A549 (cell line): ENCODE measurements around the gene PPP1R1A. TPM values are rescaled to one million over a fixed set of nuclear protein-coding genes. Genes with fewer than 3 reads are reported as not detected.

Source experiments
- ATAC-seq, 2 experiments: fragments of 200-7000 bp in 1 of 2; fragments of >200 bp in 1 of 2; cut with Nextera tagmentation in 1 of 2; cut with Tn5 transposase in 1 of 2; 3 replicates each; pipeline versions ENCODE4 v1.8.0 to v1.9.1; 2018 to 2020; ENCODE audit warnings: mild to moderate bottlenecking in 1 of 2, moderate library complexity in 1 of 2
- CTCF ChIA-PET: fragments of 300-600 bp; sonication (Branson Sonifier 250); formaldehyde crosslinking; extraction: SDS; loops from one replicate; lab custom pipeline; 2021; ENCODE audit warnings: antibody characterized with exemption, inconsistent platforms; lab: Yijun Ruan, JAX
- POLR2A ChIA-PET: fragments of 350-600 bp; formaldehyde crosslinking; extraction: SDS; loops from one replicate; lab custom pipeline; 2021; ENCODE audit warnings: antibody characterized with exemption, inconsistent platforms; lab: Yijun Ruan, JAX
- DNase-seq, 2 experiments: peaks; one replicate each; pipeline versions ENCODE4 v3.0.0 to v3.0.0-alpha.2; 2011 to 2016; ENCODE audit warnings: low read depth in 1 of 2, low spot score in 1 of 2
- FAIRE-seq: peaks from 2 replicates; lab custom pipeline; 2011; peaks lifted over from hg19 to GRCh38; lab: Jason Lieb, UNC
- H3K27ac ChIP-seq, 2 experiments: fragments of >200 bp; sonication (Bioruptor Twin); formaldehyde crosslinking; 3 replicates each; pipeline ENCODE4 v1.5.1; 2016 to 2017
- H3K4me1 ChIP-seq: fragments of >200 bp; sonication (Bioruptor Twin); formaldehyde crosslinking; 3 replicates; pipeline ENCODE4 v1.6.1; 2016
- H3K4me2 ChIP-seq: fragments of >200 bp; sonication (Bioruptor Twin); formaldehyde crosslinking; 3 replicates; pipeline ENCODE4 v1.6.1; 2016
- H3K4me3 ChIP-seq: fragments of >200 bp; sonication (Bioruptor Twin); formaldehyde crosslinking; 3 replicates; pipeline ENCODE4 v1.5.1; 2016
- H3K9me3 ChIP-seq: fragments of >200 bp; sonication (Bioruptor Twin); formaldehyde crosslinking; 3 replicates; pipeline ENCODE4 v1.6.1; 2016
- BHLHE40 ChIP-seq: IDR thresholded peaks from 2 replicates; pipeline ENCODE4 v1.6.1; 2012; ENCODE audit warnings: low read depth, low read length, inconsistent platforms
- CBX8 ChIP-seq: fragments of 200-600 bp; sonication (generic); IDR thresholded peaks from 2 replicates; pipeline ENCODE4 v1.6.1; 2016
- CHD2 ChIP-seq: fragments of 150-350 bp; IDR thresholded peaks from 2 replicates; pipeline ENCODE4 v1.6.1; 2014; ENCODE audit warnings: low read length; ENCODE audit not compliant: partially characterized antibody
- CHD4 ChIP-seq: fragments of 200-600 bp; sonication (generic); IDR thresholded peaks from 2 replicates; pipeline ENCODE4 v1.6.1; 2016; ENCODE audit warnings: antibody characterized with exemption, mild to moderate bottlenecking, borderline replicate concordance
- EHMT2 ChIP-seq: fragments of 200-600 bp; sonication (generic); IDR thresholded peaks from 2 replicates; pipeline ENCODE4 v1.6.1; 2016; ENCODE audit warnings: antibody characterized with exemption, low read depth, mild to moderate bottlenecking, moderate library complexity
- FOSB ChIP-seq: fragments of 250-450 bp; sonication (Bioruptor Pico); IDR thresholded peaks from 2 replicates; pipeline ENCODE4 v1.5.0; 2020; ENCODE audit warnings: mild to moderate bottlenecking, moderate library complexity
- HEYL ChIP-seq: fragments of 250-450 bp; sonication (Bioruptor Pico); IDR thresholded peaks from 2 replicates; pipeline ENCODE4 v1.8.0; 2021; ENCODE audit warnings: mild to moderate bottlenecking, moderate library complexity
- HOXA7 ChIP-seq: fragments of 250-450 bp; sonication (Bioruptor Pico); IDR thresholded peaks from 2 replicates; pipeline ENCODE4 v1.5.0; 2020; ENCODE audit warnings: mild to moderate bottlenecking, moderate library complexity
- JUN ChIP-seq, 2 experiments: fragments of >200 bp; sonication (Bioruptor Twin); formaldehyde crosslinking; IDR thresholded peaks; 2 replicates in 1 of 2; 3 replicates in 1 of 2; pipeline ENCODE4 v1.6.1; 2016 to 2017
- KDM1A ChIP-seq: fragments of 200-600 bp; sonication (generic); IDR thresholded peaks from 2 replicates; pipeline ENCODE4 v1.6.1; 2016; ENCODE audit warnings: low read depth, mild to moderate bottlenecking
- KDM5A ChIP-seq: fragments of 200-600 bp; sonication (generic); IDR thresholded peaks from 2 replicates; pipeline ENCODE4 v1.6.1; 2016; ENCODE audit warnings: antibody characterized with exemption, mild to moderate bottlenecking
- MAFK ChIP-seq: fragments of 450-650 bp; IDR thresholded peaks from 2 replicates; pipeline ENCODE4 v1.6.1; 2014; ENCODE audit not compliant: partially characterized antibody
- NPAS2 ChIP-seq: fragments of 250-450 bp; sonication (Bioruptor Pico); IDR thresholded peaks from 2 replicates; pipeline ENCODE4 v1.8.0; 2022; ENCODE audit warnings: mild to moderate bottlenecking, moderate library complexity, borderline replicate concordance
- NR3C1 ChIP-seq: fragments of >200 bp; sonication (Bioruptor Twin); formaldehyde crosslinking; IDR thresholded peaks from 3 replicates; pipeline ENCODE4 v1.6.1; 2017
- POLR2A ChIP-seq: IDR thresholded peaks from 2 replicates; pipeline ENCODE4 v1.6.1; 2012; ENCODE audit warnings: mild to moderate bottlenecking, low read length
- SREBF2 ChIP-seq: fragments of 450-650 bp; IDR thresholded peaks from 2 replicates; pipeline ENCODE4 v1.6.1; 2014; ENCODE audit warnings: mild to moderate bottlenecking, moderate library complexity
- TFCP2L1 ChIP-seq: fragments of 250-450 bp; sonication (Bioruptor Pico); IDR thresholded peaks from 2 replicates; pipeline ENCODE4 v1.5.0; 2021; ENCODE audit warnings: mild to moderate bottlenecking
- ZFP36 ChIP-seq: fragments of 450-650 bp; IDR thresholded peaks from 2 replicates; pipeline ENCODE4 v1.6.1; 2014; ENCODE audit warnings: borderline replicate concordance; ENCODE audit not compliant: partially characterized antibody
- WGBS: methylation state at CpG from one replicate; pipeline ENCODE4 v1.1.6; 2017; ENCODE audit errors: missing lambda C conversion rate; 5-methylcytosine and 5-hydroxymethylcytosine counted together
- polyA plus RNA-seq, 4 experiments: library from polyadenylated mRNA; depleted of rRNA in 3 of 4; stranded (reverse); fragments of >200 nt; fragmentation: RNase III in 1 of 4; extraction: RNeasy Plus Mini Kit Qiagen cat#74134 plus additional on column Dnase treatment in 1 of 4; gene quantifications; 2 replicates in 3 of 4; 3 replicates in 1 of 4; pipeline ENCODE4 v1.2.3, GENCODE V29; 2011 to 2017
- TF ChIP-seq, protein P1 (sequence below): fragments of >200 bp; sonication (Bioruptor Twin); formaldehyde crosslinking; IDR thresholded peaks from 2 replicates; pipeline ENCODE4 v1.6.1; 2016
- TF ChIP-seq, protein P2 (sequence below): fragments of 250-450 bp; sonication (Bioruptor Pico); IDR thresholded peaks from 2 replicates; pipeline ENCODE4 v1.5.0; 2021; ENCODE audit warnings: mild to moderate bottlenecking, moderate library complexity, borderline replicate concordance
- TF ChIP-seq, protein P3 (sequence below): fragments of >200 bp; sonication (Bioruptor Twin); formaldehyde crosslinking; IDR thresholded peaks from 3 replicates; pipeline ENCODE4 v1.6.1; 2016
- TF ChIP-seq, protein P4 (sequence below): fragments of 150-350 bp; IDR thresholded peaks from 2 replicates; pipeline ENCODE4 v1.6.1; 2014; ENCODE audit warnings: low read depth, mild to moderate bottlenecking, low read length
- TF ChIP-seq, protein P5 (sequence below): fragments of >200 bp; sonication (Bioruptor Twin); formaldehyde crosslinking; IDR thresholded peaks from 3 replicates; pipeline ENCODE4 v1.5.1; 2016
- TF ChIP-seq, protein P6 (sequence below): fragments of 450-650 bp; IDR thresholded peaks from 2 replicates; pipeline ENCODE4 v1.6.1; 2014; ENCODE audit warnings: antibody characterized with exemption

Gene PPP1R1A
- polyA plus RNA-seq, 2 of the 4 experiments (the other 2 are of a cell fraction), result 0.09 TPM; not detected in 1

DNA sequence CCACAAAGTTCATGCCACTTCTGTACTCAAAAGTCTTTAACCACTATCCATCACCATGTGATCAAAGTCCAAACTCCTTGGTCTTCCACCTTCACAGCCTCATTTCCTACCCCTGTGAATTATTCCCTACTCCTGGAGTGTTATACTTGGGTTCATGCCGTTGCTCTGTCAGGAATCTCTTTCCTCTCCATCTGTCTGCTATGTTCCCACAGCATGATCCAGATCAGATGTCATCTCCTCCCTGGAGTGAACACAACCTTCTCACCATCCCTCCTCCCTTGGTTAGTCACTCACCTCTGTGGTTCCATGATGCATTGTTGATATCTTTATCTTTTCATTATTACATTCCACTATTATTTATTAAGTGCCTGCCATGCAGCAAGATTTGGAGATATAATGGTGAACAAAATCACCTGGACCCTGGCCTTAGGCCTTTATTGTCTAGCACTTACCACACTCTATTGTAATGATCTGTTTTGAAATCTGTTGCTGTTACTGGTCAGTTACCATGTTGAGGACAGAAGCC lies 23.8 kb upstream of the PPP1R1A start:
- no peaks in the 10 kb centered on the region for H3K4me1 ChIP-seq
- no peak for DNase-seq
- FAIRE-seq, result no peak
- H3K4me2 ChIP-seq, result no peak overlapping the region
- TF ChIP-seq CHD2 (no peak), POLR2A (no peak), HEYL (no peak), ZFP36 (no peak), HOXA7 (CRISPR knock-in tag) (no peak), CHD4 (no peak), MAFK (no peak), FOSB (CRISPR knock-in tag) (no peak), TFCP2L1 (no peak), BHLHE40 (no peak), CBX8 (no peak), JUN (IDR thresholded peaks at IDR 0.05) (no peak), NR3C1 (no peak), NPAS2 (no peak)
- TF ChIP-seq, protein P1, sequence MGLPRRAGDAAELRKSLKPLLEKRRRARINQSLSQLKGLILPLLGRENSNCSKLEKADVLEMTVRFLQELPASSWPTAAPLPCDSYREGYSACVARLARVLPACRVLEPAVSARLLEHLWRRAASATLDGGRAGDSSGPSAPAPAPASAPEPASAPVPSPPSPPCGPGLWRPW, result no peak
- TF ChIP-seq, protein P2, sequence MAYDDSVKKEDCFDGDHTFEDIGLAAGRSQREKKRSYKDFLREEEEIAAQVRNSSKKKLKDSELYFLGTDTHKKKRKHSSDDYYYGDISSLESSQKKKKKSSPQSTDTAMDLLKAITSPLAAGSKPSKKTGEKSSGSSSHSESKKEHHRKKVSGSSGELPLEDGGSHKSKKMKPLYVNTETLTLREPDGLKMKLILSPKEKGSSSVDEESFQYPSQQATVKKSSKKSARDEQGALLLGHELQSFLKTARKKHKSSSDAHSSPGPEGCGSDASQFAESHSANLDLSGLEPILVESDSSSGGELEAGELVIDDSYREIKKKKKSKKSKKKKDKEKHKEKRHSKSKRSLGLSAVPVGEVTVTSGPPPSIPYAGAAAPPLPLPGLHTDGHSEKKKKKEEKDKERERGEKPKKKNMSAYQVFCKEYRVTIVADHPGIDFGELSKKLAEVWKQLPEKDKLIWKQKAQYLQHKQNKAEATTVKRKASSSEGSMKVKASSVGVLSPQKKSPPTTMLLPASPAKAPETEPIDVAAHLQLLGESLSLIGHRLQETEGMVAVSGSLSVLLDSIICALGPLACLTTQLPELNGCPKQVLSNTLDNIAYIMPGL, result no peak
- TF ChIP-seq, protein P3, sequence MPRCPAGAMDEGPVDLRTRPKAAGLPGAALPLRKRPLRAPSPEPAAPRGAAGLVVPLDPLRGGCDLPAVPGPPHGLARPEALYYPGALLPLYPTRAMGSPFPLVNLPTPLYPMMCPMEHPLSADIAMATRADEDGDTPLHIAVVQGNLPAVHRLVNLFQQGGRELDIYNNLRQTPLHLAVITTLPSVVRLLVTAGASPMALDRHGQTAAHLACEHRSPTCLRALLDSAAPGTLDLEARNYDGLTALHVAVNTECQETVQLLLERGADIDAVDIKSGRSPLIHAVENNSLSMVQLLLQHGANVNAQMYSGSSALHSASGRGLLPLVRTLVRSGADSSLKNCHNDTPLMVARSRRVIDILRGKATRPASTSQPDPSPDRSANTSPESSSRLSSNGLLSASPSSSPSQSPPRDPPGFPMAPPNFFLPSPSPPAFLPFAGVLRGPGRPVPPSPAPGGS, result no peak
- TF ChIP-seq, protein P4, sequence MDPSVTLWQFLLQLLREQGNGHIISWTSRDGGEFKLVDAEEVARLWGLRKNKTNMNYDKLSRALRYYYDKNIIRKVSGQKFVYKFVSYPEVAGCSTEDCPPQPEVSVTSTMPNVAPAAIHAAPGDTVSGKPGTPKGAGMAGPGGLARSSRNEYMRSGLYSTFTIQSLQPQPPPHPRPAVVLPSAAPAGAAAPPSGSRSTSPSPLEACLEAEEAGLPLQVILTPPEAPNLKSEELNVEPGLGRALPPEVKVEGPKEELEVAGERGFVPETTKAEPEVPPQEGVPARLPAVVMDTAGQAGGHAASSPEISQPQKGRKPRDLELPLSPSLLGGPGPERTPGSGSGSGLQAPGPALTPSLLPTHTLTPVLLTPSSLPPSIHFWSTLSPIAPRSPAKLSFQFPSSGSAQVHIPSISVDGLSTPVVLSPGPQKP, result no peak
- TF ChIP-seq, protein P5, sequence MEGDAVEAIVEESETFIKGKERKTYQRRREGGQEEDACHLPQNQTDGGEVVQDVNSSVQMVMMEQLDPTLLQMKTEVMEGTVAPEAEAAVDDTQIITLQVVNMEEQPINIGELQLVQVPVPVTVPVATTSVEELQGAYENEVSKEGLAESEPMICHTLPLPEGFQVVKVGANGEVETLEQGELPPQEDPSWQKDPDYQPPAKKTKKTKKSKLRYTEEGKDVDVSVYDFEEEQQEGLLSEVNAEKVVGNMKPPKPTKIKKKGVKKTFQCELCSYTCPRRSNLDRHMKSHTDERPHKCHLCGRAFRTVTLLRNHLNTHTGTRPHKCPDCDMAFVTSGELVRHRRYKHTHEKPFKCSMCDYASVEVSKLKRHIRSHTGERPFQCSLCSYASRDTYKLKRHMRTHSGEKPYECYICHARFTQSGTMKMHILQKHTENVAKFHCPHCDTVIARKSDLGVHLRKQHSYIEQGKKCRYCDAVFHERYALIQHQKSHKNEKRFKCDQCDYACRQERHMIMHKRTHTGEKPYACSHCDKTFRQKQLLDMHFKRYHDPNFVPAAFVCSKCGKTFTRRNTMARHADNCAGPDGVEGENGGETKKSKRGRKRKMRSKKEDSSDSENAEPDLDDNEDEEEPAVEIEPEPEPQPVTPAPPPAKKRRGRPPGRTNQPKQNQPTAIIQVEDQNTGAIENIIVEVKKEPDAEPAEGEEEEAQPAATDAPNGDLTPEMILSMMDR, result no peak
- H3K4me3 ChIP-seq, result no peak overlapping the region
- ChIA-PET POLR2A (no interaction called here), CTCF (interaction anchor here (1.9 kb wide), 1 partner anchor 16 kb away, joined by 5 read pairs; no protein-coding TSS in a partner anchor)
- ATAC-seq, result no peak
- WGBS, result 0% methylated on average over 1 of the region's 1 CpG
- no peaks in the 10 kb centered on the region for H3K9me3 ChIP-seq
- no peak overlapping the region for H3K27ac ChIP-seq

DNA sequence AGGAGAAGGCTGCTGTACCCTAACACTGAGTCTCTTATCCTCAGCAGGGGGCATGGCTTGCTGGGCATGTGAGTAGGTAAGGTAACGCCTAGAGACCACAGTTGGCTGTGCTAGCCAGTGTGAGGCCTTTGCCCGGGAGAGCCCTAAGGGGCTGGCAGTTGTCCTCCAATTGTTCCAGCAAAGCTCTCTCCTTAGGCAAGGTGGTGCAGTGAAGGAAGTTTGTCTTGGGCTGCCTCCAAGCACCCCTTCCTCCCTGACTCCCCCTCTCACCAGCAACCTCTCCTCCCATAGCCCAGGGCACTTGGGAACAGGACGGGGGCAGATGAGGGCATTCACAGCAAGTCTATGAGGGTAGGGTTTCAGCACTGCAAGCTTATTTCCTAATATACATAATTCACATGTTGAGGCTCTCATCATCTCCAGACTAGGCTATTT lies 23.3 kb upstream of the PPP1R1A start:
- ATAC-seq, result no peak
- H3K27ac ChIP-seq, result no peak overlapping the region

More for the DNA sequence above, 23.3 kb upstream of the PPP1R1A start:
- Histone ChIP-seq H3K4me1 (no peaks in the 10 kb centered on the region), H3K4me3 (no peak overlapping the region), H3K4me2 (no peak overlapping the region), H3K9me3 (no peaks in the 10 kb centered on the region)
- TF ChIP-seq CBX8 (no peak), EHMT2 (no peak), KDM5A (no peak), KDM1A (no peak), SREBF2 (no peak)
- TF ChIP-seq, protein P2, result no peak
- TF ChIP-seq, protein P6, sequence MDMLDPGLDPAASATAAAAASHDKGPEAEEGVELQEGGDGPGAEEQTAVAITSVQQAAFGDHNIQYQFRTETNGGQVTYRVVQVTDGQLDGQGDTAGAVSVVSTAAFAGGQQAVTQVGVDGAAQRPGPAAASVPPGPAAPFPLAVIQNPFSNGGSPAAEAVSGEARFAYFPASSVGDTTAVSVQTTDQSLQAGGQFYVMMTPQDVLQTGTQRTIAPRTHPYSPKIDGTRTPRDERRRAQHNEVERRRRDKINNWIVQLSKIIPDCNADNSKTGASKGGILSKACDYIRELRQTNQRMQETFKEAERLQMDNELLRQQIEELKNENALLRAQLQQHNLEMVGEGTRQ, result no peak
- no peak for FAIRE-seq
- CTCF ChIA-PET, result interaction anchor here (1.9 kb wide), 1 partner anchor 15 kb away, joined by 5 read pairs; no protein-coding TSS in a partner anchor
- no peak for DNase-seq
- POLR2A ChIA-PET, result no interaction called here
- 40% methylated on average over 3 of the region's 3 CpGs for WGBS
